DND-41 (cell line): ENCODE data around the gene MAGI3.

Experiments used
- ATAC-seq: fragments of 200-7000 bp; cut with Tn5 transposase; 3 replicates; pipeline ENCODE4 v1.9.1; 2021; ENCODE audit warnings: low read depth; ENCODE audit not compliant: insufficient read depth
- DNase-seq: peaks from one replicate; pipeline ENCODE4 v3.0.0-alpha.2; 2020
- H2AFZ ChIP-seq: 2 replicates; pipeline ENCODE4 v1.6.0; 2012; ENCODE audit warnings: low read depth, low read length
- H3K27ac ChIP-seq: 2 replicates; pipeline ENCODE4 v1.5.1; 2012; ENCODE audit warnings: low read length, inconsistent platforms
- H3K27me3 ChIP-seq: fragments of 200-600 bp; sonication (generic); 2 replicates; pipeline ENCODE4 v1.6.0; 2012; ENCODE audit warnings: low read length, mild to moderate bottlenecking, inconsistent platforms; ENCODE audit not compliant: insufficient read depth, poor library complexity
- H3K36me3 ChIP-seq: 2 replicates; pipeline ENCODE4 v1.5.1; 2012; ENCODE audit warnings: low read length, inconsistent platforms; ENCODE audit not compliant: insufficient read depth
- H3K4me1 ChIP-seq: 2 replicates; pipeline ENCODE4 v1.5.1; 2012; ENCODE audit warnings: mild to moderate bottlenecking, low read length; ENCODE audit not compliant: insufficient read depth
- H3K4me2 ChIP-seq: 2 replicates; pipeline ENCODE4 v1.6.0; 2012; ENCODE audit warnings: mild to moderate bottlenecking, moderate library complexity, low read length, inconsistent platforms; ENCODE audit not compliant: insufficient read depth
- H3K4me3 ChIP-seq, 2 experiments: fragments of 200-600 bp in 1 of 2; shearing (Covaris generic) in 1 of 2; 2 replicates each; pipeline ENCODE4 v1.5.1; 2012 to 2016; ENCODE audit warnings: inconsistent platforms in 2 of 2, low read length in 2 of 2, mild to moderate bottlenecking in 2 of 2, low read depth in 1 of 2, moderate library complexity in 1 of 2
- H3K79me2 ChIP-seq: 2 replicates; pipeline ENCODE4 v1.6.0; 2012; ENCODE audit warnings: low read length, inconsistent platforms; ENCODE audit not compliant: insufficient read depth
- H3K9ac ChIP-seq: 2 replicates; pipeline ENCODE4 v1.6.0; 2012; ENCODE audit warnings: low read depth, mild to moderate bottlenecking, inconsistent platforms, low read length, moderate library complexity
- H3K9me3 ChIP-seq: 2 replicates; pipeline ENCODE4 v1.5.1; 2012; ENCODE audit warnings: low read length, moderate library complexity, mild to moderate bottlenecking, inconsistent platforms; ENCODE audit not compliant: insufficient read depth, severe bottlenecking
- H4K20me1 ChIP-seq: 2 replicates; pipeline ENCODE4 v1.6.0; 2012; ENCODE audit warnings: low read length; ENCODE audit not compliant: insufficient read depth
- CTCF ChIP-seq: IDR thresholded peaks from 2 replicates; pipeline ENCODE4 v1.5.1; 2012; ENCODE audit warnings: borderline replicate concordance, low read length, moderate library complexity, mild to moderate bottlenecking; ENCODE audit not compliant: poor library complexity, severe bottlenecking; ENCODE audit errors: extremely low read depth
- EZH2 ChIP-seq: IDR thresholded peaks from 3 replicates; pipeline ENCODE4 v1.6.1; 2012; ENCODE audit warnings: borderline replicate concordance, low read depth, mild to moderate bottlenecking, moderate library complexity, low read length, inconsistent platforms; ENCODE audit not compliant: severe bottlenecking

The MAGI3 gene

GRCh38 chr1:113369040-113369439 is 21.3 kb upstream of the MAGI3 start:
- no peaks in the 10 kb centered on the region for H3K27me3 ChIP-seq
- H2AFZ ChIP-seq = no peak overlapping the region
- no peaks in the 10 kb centered on the region for H3K79me2 ChIP-seq
- no peaks in the 10 kb centered on the region for H3K9me3 ChIP-seq
- no peak overlapping the region for H3K4me3 ChIP-seq
- ATAC-seq (peak; percentile 88), DNase-seq (peak; percentile 40)
- H3K9ac ChIP-seq = no peak overlapping the region
- no peaks in the 10 kb centered on the region for H4K20me1 ChIP-seq
- H3K4me2 ChIP-seq = no peak overlapping the region
- no peak overlapping the region for H3K27ac ChIP-seq
- TF ChIP-seq EZH2 = no peak
- TF ChIP-seq CTCF = no peak
- no peaks in the 10 kb centered on the region for H3K4me1 ChIP-seq
- H3K36me3 ChIP-seq = no peaks in the 10 kb centered on the region

GRCh38 chr1:113369699-113370098 is 20.6 kb upstream of the MAGI3 start:
- no peak overlapping the region for H3K4me2 ChIP-seq
- no peaks in the 10 kb centered on the region for H3K4me1 ChIP-seq
- TF ChIP-seq EZH2 = no peak
- TF ChIP-seq CTCF = no peak
- ATAC-seq (no peak), DNase-seq (no peak)
- H3K9ac ChIP-seq = no peak overlapping the region
- no peak overlapping the region for H3K27ac ChIP-seq
- H3K4me3 ChIP-seq = no peak overlapping the region
- H4K20me1 ChIP-seq = no peaks in the 10 kb centered on the region
- no peaks in the 10 kb centered on the region for H3K36me3 ChIP-seq
- H3K9me3 ChIP-seq = no peaks in the 10 kb centered on the region
- H2AFZ ChIP-seq = no peak overlapping the region
- no peaks in the 10 kb centered on the region for H3K27me3 ChIP-seq
- no peaks in the 10 kb centered on the region for H3K79me2 ChIP-seq

GRCh38 chr1:113370868-113371267 is 19.4 kb upstream of the MAGI3 start:
- ATAC-seq = no peak
- Histone ChIP-seq H2AFZ (no peak overlapping the region), H3K79me2 (no peaks in the 10 kb centered on the region), H3K27me3 (peaks cover 8% of the 10 kb centered on the region), H3K27ac (no peak overlapping the region), H3K36me3 (no peaks in the 10 kb centered on the region), H3K9ac (no peak overlapping the region), H3K9me3 (no peaks in the 10 kb centered on the region), H3K4me1 (no peaks in the 10 kb centered on the region), H3K4me3 (no peak overlapping the region), H3K4me2 (no peak overlapping the region), H4K20me1 (no peaks in the 10 kb centered on the region)
- DNase-seq = no peak
- no peak for TF ChIP-seq CTCF
- no peak for TF ChIP-seq EZH2

GRCh38 chr1:113372546-113372945 is 17.8 kb upstream of the MAGI3 start:
- DNase-seq = no peak
- TF ChIP-seq CTCF (no peak), EZH2 (no peak)
- ATAC-seq = no peak
- H4K20me1 ChIP-seq = no peaks in the 10 kb centered on the region
- H3K4me1 ChIP-seq = no peaks in the 10 kb centered on the region
- no peak overlapping the region for H3K27ac ChIP-seq
- H3K9me3 ChIP-seq = no peaks in the 10 kb centered on the region
- H3K4me2 ChIP-seq = no peak overlapping the region
- no peaks in the 10 kb centered on the region for H3K79me2 ChIP-seq
- H3K36me3 ChIP-seq = no peaks in the 10 kb centered on the region
- H3K27me3 ChIP-seq = peaks cover 10% of the 10 kb centered on the region
- no peak overlapping the region for H3K9ac ChIP-seq
- no peak overlapping the region for H2AFZ ChIP-seq
- H3K4me3 ChIP-seq = no peak overlapping the region
